ENCODE results near the gene THSD7A.
A peak's percentile ranks its signal among the peaks of the same experiment; 100 is the strongest.

THSD7A gene

GRCh38 chr7:11848251-11848650 is 16.3 kb upstream of the THSD7A start:
- H3K27ac ChIP-seq = no peak overlapping the region
- no peak for TF ChIP-seq ZFX (IDR thresholded peaks at IDR 0.05; ENCODE audit: borderline replicate concordance)
- TF ChIP-seq CTCF (IDR thresholded peaks at IDR 0.05) = no peak

- TF ChIP-seq ZFX (IDR thresholded peaks at IDR 0.05; ENCODE audit: borderline replicate concordance) (no peak), CTCF (IDR thresholded peaks at IDR 0.05) (no peak)
Measured at GRCh38 chr7:11847336-11847735, 15.3 kb upstream of the THSD7A start.

GRCh38 chr7:11846361-11846955 is 14.5 kb upstream of the THSD7A start:
- no peak overlapping the region for H3K27ac ChIP-seq
- TF ChIP-seq CTCF (IDR thresholded peaks at IDR 0.05) (no peak), ZFX (IDR thresholded peaks at IDR 0.05; ENCODE audit: borderline replicate concordance) (no peak)

More at GRCh38 chr7:11847336-11847735, 15.3 kb upstream of the THSD7A start:
- no peak overlapping the region for H3K27ac ChIP-seq

- no peak for TF ChIP-seq CTCF (IDR thresholded peaks at IDR 0.05)
- no peak for TF ChIP-seq ZFX (IDR thresholded peaks at IDR 0.05; ENCODE audit: borderline replicate concordance)
- no peak overlapping the region for H3K27ac ChIP-seq
Measured at GRCh38 chr7:11843113-11843765, 11.2 kb upstream of the THSD7A start.

- TF ChIP-seq ZFX (IDR thresholded peaks at IDR 0.05; ENCODE audit: borderline replicate concordance) (no peak), CTCF (IDR thresholded peaks at IDR 0.05) (no peak)
- H3K27ac ChIP-seq = no peak overlapping the region
Measured at GRCh38 chr7:11841657-11842056, 9.7 kb upstream of the THSD7A start.

- TF ChIP-seq ZFX (IDR thresholded peaks at IDR 0.05; ENCODE audit: borderline replicate concordance) (no peak), CTCF (IDR thresholded peaks at IDR 0.05) (peak; percentile 72)
- no peak overlapping the region for H3K27ac ChIP-seq
Measured at GRCh38 chr7:11835260-11835659, 3.3 kb upstream of the THSD7A start.

GRCh38 chr7:11833431-11833830 is 1.4 kb upstream of the THSD7A start:
- H3K27ac ChIP-seq = no peak overlapping the region
- TF ChIP-seq CTCF (IDR thresholded peaks at IDR 0.05) (no peak), ZFX (IDR thresholded peaks at IDR 0.05; ENCODE audit: borderline replicate concordance) (no peak)

All from 22Rv1 (cell line).